Testis (tissue), 2 donors: ENCODE measurements around the gene L1CAM.

Experiments used
- CTCF ChIP-seq, 3 experiments: fragments of 450-650 bp in 2 of 3; fragments of 200-600 bp in 1 of 3; sonication (generic) in 1 of 3; IDR thresholded peaks; one replicate each; pipeline ENCODE4 v1.5.1; 2016 to 2019; ENCODE audit warnings: antibody characterized with exemption in 3 of 3, mild to moderate bottlenecking in 2 of 3, moderate library complexity in 1 of 3
- POLR2A ChIP-seq: fragments of 450-650 bp; IDR thresholded peaks from one replicate; pipeline ENCODE4 v1.6.1; 2017; ENCODE audit warnings: antibody characterized with exemption, mild to moderate bottlenecking, moderate library complexity

GRCh38 chrX:153866302-153867019 is 19.5 kb downstream of the L1CAM start:
- no peak for TF ChIP-seq CTCF (IDR thresholded peaks at IDR 0.05)
- TF ChIP-seq POLR2A = no peak
